IPS-15b (cell line): ENCODE results near the gene COQ2.

Source experiments
- H3K27me3 ChIP-seq: one replicate; pipeline ENCODE4 v1.6.1; 2013; ENCODE audit warnings: low read length; ENCODE audit not compliant: control insufficient read depth, insufficient read depth
- H3K36me3 ChIP-seq: one replicate; pipeline ENCODE4 v1.6.1; 2013; ENCODE audit warnings: low read length; ENCODE audit not compliant: control insufficient read depth, insufficient read depth
- H3K4me1 ChIP-seq: one replicate; pipeline ENCODE4 v1.6.1; 2013; ENCODE audit warnings: mild to moderate bottlenecking, low read length; ENCODE audit not compliant: control insufficient read depth, insufficient read depth
- H3K4me3 ChIP-seq: one replicate; pipeline ENCODE4 v1.5.1; 2013; ENCODE audit warnings: low read depth, low read length
- H3K9ac ChIP-seq: one replicate; pipeline ENCODE4 v1.6.1; 2013; ENCODE audit warnings: low read depth, mild to moderate bottlenecking, low read length
- H3K9me3 ChIP-seq: one replicate; pipeline ENCODE4 v1.6.1; 2013; ENCODE audit warnings: mild to moderate bottlenecking, low read length; ENCODE audit not compliant: control insufficient read depth, insufficient read depth

Gene COQ2

DNA sequence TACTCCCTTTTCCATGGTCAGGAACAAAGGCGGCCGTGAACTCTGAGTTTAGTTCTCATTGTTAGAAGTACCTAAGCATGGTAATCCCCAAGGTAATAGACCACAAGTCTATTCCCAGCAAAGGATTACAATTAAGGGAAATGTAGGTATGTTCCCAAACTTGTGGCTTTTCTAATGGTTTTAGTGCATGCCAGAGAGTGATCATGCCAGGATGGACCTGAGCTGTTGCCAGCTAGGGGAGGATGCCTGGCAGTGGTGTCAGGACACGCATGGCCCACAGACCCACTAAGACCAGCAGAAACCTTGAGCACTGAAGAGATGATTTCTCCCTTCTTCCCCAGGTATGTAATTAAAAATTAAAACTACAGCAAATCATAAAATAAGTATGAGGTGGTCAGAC lies 60.8 kb downstream of the COQ2 start:
- no peaks in the 10 kb centered on the region for H3K27me3 ChIP-seq
- no peak overlapping the region for H3K4me3 ChIP-seq
- no peaks in the 10 kb centered on the region for H3K36me3 ChIP-seq
- H3K9ac ChIP-seq: no peak overlapping the region
- H3K4me1 ChIP-seq: no peaks in the 10 kb centered on the region
- no peaks in the 10 kb centered on the region for H3K9me3 ChIP-seq

DNA sequence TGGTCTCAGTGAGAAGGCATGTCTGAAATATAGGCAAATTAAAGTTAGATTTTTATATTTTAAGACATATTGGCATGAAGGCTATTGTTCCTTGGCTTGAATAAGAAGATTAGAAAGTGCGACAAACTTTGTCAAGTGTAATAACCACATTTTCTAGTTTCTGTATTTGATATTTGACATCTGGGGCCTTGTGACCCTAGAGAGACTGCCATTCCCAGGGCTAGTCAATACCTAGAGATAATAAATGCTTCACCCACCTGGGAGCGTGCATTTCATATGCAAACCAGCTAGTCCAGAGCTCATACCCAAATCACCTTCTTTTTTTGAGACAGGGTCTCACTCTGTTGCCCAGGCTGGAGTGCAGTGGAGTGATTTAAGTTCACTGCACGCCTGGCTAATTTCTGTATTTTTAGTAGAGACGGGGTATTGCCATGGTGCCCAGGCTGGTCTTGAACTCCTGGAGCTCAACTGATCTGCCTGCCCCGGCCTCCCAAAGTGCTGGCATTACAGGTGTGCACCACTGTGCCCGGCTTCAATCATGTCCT lies 62.6 kb downstream of the COQ2 start:
- no peaks in the 10 kb centered on the region for H3K4me1 ChIP-seq

DNA sequence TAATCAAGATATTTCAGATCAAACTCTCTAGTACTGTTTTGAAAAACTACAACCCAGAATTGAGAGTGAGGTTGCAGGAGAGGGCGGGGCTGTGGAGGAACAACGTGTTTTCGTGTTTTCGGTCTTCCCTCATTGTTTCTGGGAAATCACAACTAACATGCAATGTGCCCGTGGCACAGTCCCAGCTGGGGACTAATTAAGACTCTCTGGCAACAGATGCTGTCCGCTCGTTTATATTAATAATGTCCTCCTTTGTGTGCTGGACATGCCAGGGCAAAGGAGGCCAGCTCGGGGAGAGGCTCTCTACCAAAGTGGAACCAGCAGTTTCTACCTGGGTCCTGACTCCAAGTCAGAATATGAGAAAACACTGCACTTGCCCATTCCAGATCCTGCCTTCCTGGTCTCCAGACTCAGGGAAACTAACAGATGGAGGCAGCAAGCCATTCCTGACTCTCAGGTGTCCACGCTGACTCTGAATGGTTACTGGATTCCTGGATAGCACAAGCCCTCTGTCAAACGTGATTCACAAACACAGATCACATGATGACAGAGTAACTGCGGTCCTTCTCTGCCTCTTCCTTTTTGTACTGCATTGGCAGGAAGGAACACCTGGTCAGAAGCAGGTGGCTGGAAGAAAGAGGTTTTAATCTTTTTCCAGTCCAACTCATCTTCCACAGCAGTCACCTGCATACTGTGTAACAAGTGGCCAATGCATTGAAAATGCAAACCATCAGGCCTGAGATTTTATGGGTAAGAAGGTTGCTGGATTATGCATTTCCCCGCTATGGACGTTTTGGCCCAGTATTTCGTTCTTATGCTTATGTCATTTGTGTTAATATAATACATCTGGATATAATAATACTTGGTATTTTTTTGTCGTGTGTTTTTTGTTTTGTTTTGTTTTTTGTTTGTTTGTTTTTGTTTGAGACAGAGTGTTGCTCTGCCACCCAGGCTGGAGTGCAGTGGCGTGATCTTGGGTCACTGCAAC lies 65.0 kb downstream of the COQ2 start:
- no peaks in the 10 kb centered on the region for H3K36me3 ChIP-seq
- H3K4me3 ChIP-seq: no peak overlapping the region
- no peaks in the 10 kb centered on the region for H3K27me3 ChIP-seq
- no peaks in the 10 kb centered on the region for H3K4me1 ChIP-seq
- no peak overlapping the region for H3K9ac ChIP-seq
- H3K9me3 ChIP-seq: no peaks in the 10 kb centered on the region

More for the DNA sequence above, 62.6 kb downstream of the COQ2 start:
- Histone ChIP-seq H3K36me3 (no peaks in the 10 kb centered on the region), H3K4me3 (no peak overlapping the region), H3K9ac (no peak overlapping the region), H3K27me3 (no peaks in the 10 kb centered on the region), H3K9me3 (no peaks in the 10 kb centered on the region)

DNA sequence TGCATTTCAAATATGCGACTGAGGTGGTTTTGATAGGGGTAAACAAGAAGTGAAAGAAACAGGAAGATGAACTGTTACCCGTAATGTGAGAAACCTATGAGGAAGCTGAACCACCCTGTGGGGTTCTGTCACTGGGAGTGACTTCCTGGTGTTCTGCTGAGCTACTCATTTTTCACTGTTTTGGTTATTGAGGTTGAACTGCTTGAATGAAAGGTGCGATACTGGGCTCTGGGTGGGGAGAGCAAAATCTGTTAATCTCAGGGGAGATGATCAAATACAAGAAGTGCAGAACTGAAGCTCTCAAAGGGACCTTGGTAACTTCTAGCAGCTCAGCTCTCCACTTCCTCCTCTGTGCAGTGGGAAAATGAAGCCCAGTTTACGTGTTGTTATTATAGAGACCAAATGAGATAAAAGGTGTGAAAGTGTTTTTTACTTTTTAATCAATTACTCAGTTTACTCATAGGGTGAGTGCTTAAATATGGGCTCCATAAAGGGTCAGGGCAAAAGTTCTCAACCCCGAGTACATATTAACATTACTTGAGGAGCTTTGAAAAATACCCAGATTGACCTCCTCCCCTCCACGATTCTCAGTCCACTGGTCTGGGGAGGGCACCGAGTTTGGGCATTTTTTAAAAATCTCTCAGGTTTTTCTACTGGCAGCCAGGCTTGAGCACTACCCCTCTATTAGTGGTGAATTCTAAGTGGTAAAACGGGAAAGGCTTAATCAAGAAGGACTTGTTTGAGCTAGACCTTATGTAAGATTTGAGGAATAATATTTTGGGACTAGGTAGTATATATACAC lies 66.7 kb downstream of the COQ2 start:
- Histone ChIP-seq H3K4me3 (no peak overlapping the region), H3K9ac (no peak overlapping the region), H3K9me3 (no peaks in the 10 kb centered on the region), H3K4me1 (no peaks in the 10 kb centered on the region), H3K36me3 (no peaks in the 10 kb centered on the region), H3K27me3 (no peaks in the 10 kb centered on the region)

DNA sequence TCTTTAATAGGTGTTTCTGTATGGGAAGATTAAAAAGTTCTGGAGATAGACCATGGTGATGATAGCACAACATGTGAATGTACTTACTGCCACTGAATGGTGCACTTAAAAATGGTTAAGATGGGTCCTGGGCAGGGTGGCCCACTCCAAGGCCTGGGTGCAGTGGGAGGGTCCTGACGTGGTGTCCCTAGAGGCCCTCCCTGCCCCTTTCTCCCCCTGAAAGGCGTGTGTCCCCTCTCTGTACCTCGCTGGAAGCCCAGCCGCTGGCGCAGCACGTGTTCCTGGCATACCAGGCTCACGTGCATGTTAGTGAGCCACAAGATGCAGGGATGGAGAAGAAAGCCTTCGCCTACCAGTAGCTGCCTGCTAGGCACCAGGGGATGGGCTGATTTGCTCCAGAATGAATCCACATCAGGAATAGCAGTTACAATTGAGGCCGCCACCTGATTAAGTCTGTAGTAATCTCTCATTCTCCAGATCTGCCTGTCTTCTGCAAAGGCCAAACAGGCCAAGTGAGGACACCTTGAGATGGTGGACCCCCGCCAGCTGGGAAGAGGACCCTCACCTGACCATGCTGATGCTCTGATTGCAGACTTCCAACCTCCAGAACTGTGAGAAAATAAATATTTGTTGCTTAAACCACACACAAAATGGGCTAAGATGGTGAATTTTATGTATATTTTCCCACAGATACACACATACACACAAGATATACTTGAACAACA lies 67.5 kb downstream of the COQ2 start:
- H3K9me3 ChIP-seq: no peaks in the 10 kb centered on the region
- H3K27me3 ChIP-seq: no peaks in the 10 kb centered on the region
- no peak overlapping the region for H3K4me3 ChIP-seq
- peaks cover under 1% of the 10 kb centered on the region for H3K4me1 ChIP-seq
- no peaks in the 10 kb centered on the region for H3K36me3 ChIP-seq
- no peak overlapping the region for H3K9ac ChIP-seq

DNA sequence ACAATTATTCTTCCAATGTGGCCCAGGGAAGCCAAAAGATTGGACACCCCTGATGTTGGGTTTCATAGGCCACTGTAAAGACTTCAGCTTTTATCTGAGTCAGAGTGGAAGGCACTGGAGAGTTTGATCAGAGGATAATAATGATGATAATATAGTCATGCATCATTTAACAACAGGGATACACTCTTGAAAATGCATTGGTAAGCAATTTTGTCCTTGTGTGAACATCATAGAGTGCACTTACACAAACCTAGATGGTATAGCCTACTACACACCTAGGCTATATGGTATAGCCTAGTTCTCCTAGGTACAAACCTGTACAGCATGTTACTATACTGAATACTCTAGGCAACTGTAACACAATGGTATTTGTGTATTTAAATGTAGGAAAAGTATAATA lies 70.5 kb downstream of the COQ2 start:
- Histone ChIP-seq H3K27me3 (no peaks in the 10 kb centered on the region), H3K36me3 (no peaks in the 10 kb centered on the region), H3K4me1 (peaks cover 13% of the 10 kb centered on the region), H3K9me3 (no peaks in the 10 kb centered on the region), H3K9ac (no peak overlapping the region), H3K4me3 (no peak overlapping the region)
